Tibial nerve (tissue), 4 donors: Measurements from ENCODE around the gene UGT1A4. TPM values are rescaled to one million over a fixed set of nuclear protein-coding genes. Genes with fewer than 3 reads are reported as not detected.

Source experiments
- DNase-seq, 2 donors: peaks; one replicate each; pipeline ENCODE4 v3.0.0-alpha.2; 2019; ENCODE audit warnings: low spot score in 2 of 2
- H3K27ac ChIP-seq, 4 donors: fragments of 200-600 bp; sonication (generic) in 3 of 4; one replicate each; pipeline ENCODE4 v1.5.1; 2017 to 2019; ENCODE audit warnings: mild to moderate bottlenecking in 1 of 4
- H3K27me3 ChIP-seq, 2 donors: fragments of 200-600 bp; sonication (generic) in 1 of 2; one replicate each; pipeline versions ENCODE4 v1.5.1 to v1.6.0; 2017 to 2019
- H3K36me3 ChIP-seq, 3 donors: fragments of 200-600 bp; sonication (generic); one replicate each; pipeline ENCODE4 v1.5.1; 2018 to 2019
- H3K4me1 ChIP-seq, 4 donors: fragments of 200-600 bp; sonication (generic) in 3 of 4; one replicate each; pipeline ENCODE4 v1.5.1; 2017 to 2019
- H3K4me3 ChIP-seq, 4 donors: fragments of 200-600 bp; sonication (generic) in 3 of 4; one replicate each; pipeline ENCODE4 v1.5.1; 2017 to 2019; ENCODE audit warnings: mild to moderate bottlenecking in 1 of 4, moderate library complexity in 1 of 4
- H3K9me3 ChIP-seq, 4 donors: fragments of 200-600 bp; sonication (generic) in 3 of 4; one replicate each; pipeline ENCODE4 v1.5.1; 2017 to 2019
- CTCF ChIP-seq, 5 experiments: fragments of 200-600 bp in 3 of 5; fragments of 450-650 bp in 2 of 5; sonication (generic) in 3 of 5; IDR thresholded peaks; one replicate each; pipeline ENCODE4 v1.5.1; 2016 to 2019; ENCODE audit warnings: antibody characterized with exemption in 5 of 5, mild to moderate bottlenecking in 3 of 5, moderate library complexity in 2 of 5
- EP300 ChIP-seq, 2 donors: sonication (generic); formaldehyde crosslinking; IDR thresholded peaks; one replicate each; pipeline ENCODE4 v1.6.1; 2017; ENCODE audit warnings: antibody characterized with exemption in 2 of 2, mild to moderate bottlenecking in 1 of 2
- POLR2A ChIP-seq, 2 donors: fragments of 450-650 bp; IDR thresholded peaks; one replicate each; pipeline ENCODE4 v1.6.1; 2017; ENCODE audit warnings: antibody characterized with exemption in 2 of 2, mild to moderate bottlenecking in 2 of 2, moderate library complexity in 2 of 2
- WGBS, 2 donors: methylation state at CpG; one replicate each; pipeline ENCODE4 v1.1.5; 2018; 5-methylcytosine and 5-hydroxymethylcytosine counted together
- total RNA-seq, 4 donors: library from RNA; depleted of rRNA; stranded (reverse); fragments of >200 nt; gene quantifications; one replicate each; pipeline ENCODE4 v1.1.0, GENCODE V29; 2016

UGT1A4 gene
- total RNA-seq, 4 donors from 2014 or later = not detected

GRCh38 chr2:233754872-233755611 is 36.5 kb downstream of the UGT1A4 start:
- Histone ChIP-seq H3K4me3 (no peak overlapping the region), H3K27me3 (no peaks in the 10 kb centered on the region), H3K9me3 (peaks cover 0 to 11% (median 1%) of the 10 kb centered on the region in 4 donors), H3K36me3 (no peaks in the 10 kb centered on the region), H3K27ac (no peak overlapping the region), H3K4me1 (no peaks in the 10 kb centered on the region)
- 95% methylated on average over 38 to 44 of the region's 44 CpGs for WGBS, 2 donors
- TF ChIP-seq EP300 (IDR thresholded peaks at IDR 0.05) = no peak
- TF ChIP-seq POLR2A (IDR thresholded peaks at IDR 0.05) = no peak
- no peak for TF ChIP-seq CTCF (IDR thresholded peaks at IDR 0.05)
- DNase-seq = no peak

DNA sequence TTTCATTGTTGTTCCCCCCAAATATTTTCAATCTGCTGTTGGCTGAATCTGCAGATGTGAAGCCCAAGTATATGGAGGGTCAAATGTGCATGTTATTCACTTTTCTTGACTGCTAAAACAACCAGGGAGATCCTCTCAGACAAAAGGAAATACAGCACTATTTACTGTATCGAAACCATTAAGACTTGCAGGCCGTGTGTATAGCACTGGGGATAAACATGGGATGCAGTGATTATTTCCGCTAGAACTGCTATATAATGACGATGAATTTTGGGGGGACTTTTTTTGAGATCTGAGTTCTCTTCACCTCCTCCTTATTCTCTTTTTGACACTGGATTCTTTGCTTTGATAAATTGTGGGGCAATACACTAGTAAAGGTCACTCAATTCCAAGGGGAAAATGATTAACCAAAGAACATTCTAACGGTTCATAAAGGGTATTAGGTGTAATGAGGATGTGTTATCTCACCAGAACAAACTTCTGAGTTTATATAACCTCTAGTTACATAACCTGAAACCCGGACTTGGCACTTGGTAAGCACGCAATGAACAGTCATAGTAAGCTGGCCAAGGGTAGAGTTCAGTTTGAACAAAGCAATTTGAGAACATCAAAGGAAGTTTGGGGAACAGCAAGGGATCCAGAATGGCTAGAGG is 38.0 kb downstream of the UGT1A4 start:
- 78% methylated on average over 7 of the region's 7 CpGs for WGBS, 2 donors
- H3K36me3 ChIP-seq = no peaks in the 10 kb centered on the region
- H3K9me3 ChIP-seq = no peaks in the 10 kb centered on the region
- no peaks in the 10 kb centered on the region for H3K4me1 ChIP-seq
- H3K27ac ChIP-seq = no peak overlapping the region
- no peak overlapping the region for H3K4me3 ChIP-seq
- no peak for DNase-seq
- H3K27me3 ChIP-seq = no peaks in the 10 kb centered on the region
- TF ChIP-seq POLR2A (IDR thresholded peaks at IDR 0.05) (no peak), EP300 (IDR thresholded peaks at IDR 0.05) (no peak), CTCF (IDR thresholded peaks at IDR 0.05) (no peak)

DNA sequence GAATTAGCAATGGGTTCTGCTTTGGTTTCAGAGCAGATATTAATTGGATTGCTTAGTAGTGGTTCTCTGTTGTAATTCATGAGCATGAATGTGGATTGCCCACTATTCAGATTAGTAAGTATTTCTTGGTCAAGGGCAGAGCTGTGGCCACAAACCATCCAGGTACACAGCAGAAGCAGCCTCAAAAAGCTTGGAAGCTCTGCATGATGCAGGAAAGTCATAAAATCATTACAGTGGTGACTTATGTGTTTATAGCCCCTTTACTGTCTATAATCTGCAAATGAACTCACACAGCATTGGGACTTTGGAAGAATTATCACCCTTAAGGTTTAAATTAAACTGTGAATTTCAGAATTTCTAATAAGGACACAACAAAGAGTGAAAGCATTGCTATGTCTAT is 39.6 kb downstream of the UGT1A4 start:
- no peaks in the 10 kb centered on the region for H3K36me3 ChIP-seq
- no peak for DNase-seq
- H3K27me3 ChIP-seq = no peaks in the 10 kb centered on the region
- H3K4me3 ChIP-seq = no peak overlapping the region
- no peak for TF ChIP-seq CTCF (IDR thresholded peaks at IDR 0.05)
- TF ChIP-seq POLR2A (IDR thresholded peaks at IDR 0.05) = no peak
- no peak for TF ChIP-seq EP300 (IDR thresholded peaks at IDR 0.05)
- H3K4me1 ChIP-seq = no peaks in the 10 kb centered on the region
- no peaks in the 10 kb centered on the region for H3K9me3 ChIP-seq
- no peak overlapping the region for H3K27ac ChIP-seq

DNA sequence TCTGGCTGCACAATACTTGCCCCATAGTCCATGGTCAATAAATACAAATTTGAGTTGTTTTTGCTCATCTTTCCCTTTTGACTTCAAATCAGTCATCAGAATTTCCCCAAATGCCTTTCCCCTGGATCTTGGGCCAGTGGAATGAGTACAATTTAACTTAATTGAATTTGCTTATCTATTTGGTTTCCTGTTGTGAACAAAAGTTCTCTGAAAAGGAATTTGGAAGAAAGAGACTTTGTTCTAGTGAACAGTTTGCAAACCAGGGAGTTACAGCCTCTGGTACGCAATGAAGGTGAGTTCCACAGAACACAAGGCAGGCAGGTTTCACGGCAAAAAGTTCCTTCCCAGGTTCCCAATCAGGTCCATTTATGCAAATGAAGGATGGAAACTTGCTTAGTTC is 40.3 kb downstream of the UGT1A4 start:
- no peaks in the 10 kb centered on the region for H3K4me1 ChIP-seq
- 88 to 91% methylated on average over 2 of the region's 2 CpGs for WGBS, 2 donors
- no peak for DNase-seq

More for the DNA sequence above, 40.3 kb downstream of the UGT1A4 start:
- TF ChIP-seq EP300 (IDR thresholded peaks at IDR 0.05) (no peak), CTCF (IDR thresholded peaks at IDR 0.05) (no peak), POLR2A (IDR thresholded peaks at IDR 0.05) (no peak)
- Histone ChIP-seq H3K36me3 (no peaks in the 10 kb centered on the region), H3K27ac (no peak overlapping the region), H3K27me3 (no peaks in the 10 kb centered on the region), H3K9me3 (no peaks in the 10 kb centered on the region), H3K4me3 (no peak overlapping the region)
